PC-3 (cell line): ENCODE results near the gene DRD2. TPM values are rescaled to one million over a fixed set of nuclear protein-coding genes. Genes with fewer than 3 reads are reported as not detected.

Experiments used
- ATAC-seq: fragments of 200-7000 bp; cut with Tn5 transposase; 2 replicates; pipeline ENCODE4 v1.9.1; 2020; ENCODE audit warnings: mild to moderate bottlenecking, moderate library complexity
- BruUV-seq: library from RNA; stranded (reverse); fragments of 400-500 nt; replicated peaks from 2 replicates; lab custom pipeline; 2021; lab: Mats Ljungman, UMichigan
- CTCF ChIA-PET: fragments of 300-600 bp; sonication (Branson Sonifier 250); formaldehyde crosslinking; loops from one replicate; lab custom pipeline; 2022; ENCODE audit warnings: antibody characterized with exemption; lab: Charles Lee
- POLR2A ChIA-PET: fragments of 300-600 bp; sonication (Branson Sonifier 250); formaldehyde crosslinking; loops from one replicate; lab custom pipeline; 2022; ENCODE audit warnings: antibody characterized with exemption; ENCODE audit not compliant: unreplicated experiment; lab: Charles Lee
- DNase-seq: peaks from one replicate; pipeline ENCODE4 v3.0.0-alpha.2; 2015
- H2AFZ ChIP-seq: fragments of 300-600 bp; sonication (generic); 2 replicates; pipeline ENCODE4 v1.6.0; 2016; ENCODE audit warnings: antibody characterized with exemption, low read length
- H3F3A ChIP-seq: fragments of 300-600 bp; sonication (generic); one replicate; pipeline ENCODE4 v1.6.0; 2017; ENCODE audit warnings: antibody characterized with exemption, low read length, control low read depth, mild to moderate bottlenecking; ENCODE audit not compliant: unreplicated experiment
- H3K27ac ChIP-seq: fragments of 300-600 bp; sonication (generic); 2 replicates; pipeline ENCODE4 v1.5.1; 2016; ENCODE audit warnings: mild to moderate bottlenecking, low read length
- H3K27me3 ChIP-seq: fragments of 300-600 bp; sonication (generic); 2 replicates; pipeline ENCODE4 v1.6.1; 2016; ENCODE audit warnings: low read length, mixed read lengths
- H3K36me3 ChIP-seq: fragments of 300-600 bp; sonication (generic); 2 replicates; pipeline ENCODE4 v1.6.1; 2016; ENCODE audit warnings: low read depth, mixed run types, low read length, mixed read lengths
- H3K4me1 ChIP-seq: fragments of 300-600 bp; sonication (generic); 2 replicates; pipeline ENCODE4 v1.5.1; 2016; ENCODE audit warnings: low read length; ENCODE audit not compliant: insufficient read depth
- H3K4me2 ChIP-seq: fragments of 300-600 bp; sonication (generic); 2 replicates; pipeline ENCODE4 v1.6.0; 2016; ENCODE audit warnings: low read length
- H3K4me3 ChIP-seq: fragments of 300-600 bp; sonication (generic); 2 replicates; pipeline ENCODE4 v1.5.1; 2016; ENCODE audit warnings: mild to moderate bottlenecking, low read length, mixed read lengths
- H3K79me2 ChIP-seq: fragments of 300-600 bp; sonication (generic); 2 replicates; pipeline ENCODE4 v1.6.1; 2017; ENCODE audit warnings: low read length, mixed read lengths
- H3K9ac ChIP-seq: fragments of 300-600 bp; sonication (generic); 2 replicates; pipeline ENCODE4 v1.6.0; 2016; ENCODE audit warnings: mild to moderate bottlenecking, low read length
- H3K9me2 ChIP-seq: fragments of 300-600 bp; sonication (generic); replicated peaks from 2 replicates; pipeline ENCODE4 v1.6.1; 2016; ENCODE audit warnings: mixed run types, low read length, mixed read lengths
- H3K9me3 ChIP-seq: fragments of 300-600 bp; sonication (generic); 2 replicates; pipeline ENCODE4 v1.6.1; 2016; ENCODE audit warnings: low read length, mixed read lengths
- H4K20me1 ChIP-seq: fragments of 300-600 bp; sonication (generic); 2 replicates; pipeline ENCODE4 v1.6.1; 2016; ENCODE audit warnings: low read length, mixed read lengths
- EZH2 ChIP-seq: fragments of 300-600 bp; sonication (generic); IDR thresholded peaks from one replicate; pipeline ENCODE4 v1.6.1; 2017; ENCODE audit warnings: antibody characterized with exemption, mild to moderate bottlenecking, low read length; ENCODE audit not compliant: unreplicated experiment
- EZH2phosphoT487 ChIP-seq: fragments of 300-600 bp; sonication (generic); IDR thresholded peaks from 2 replicates; pipeline ENCODE4 v1.6.1; 2018; ENCODE audit warnings: mild to moderate bottlenecking, antibody characterized with exemption, low read length, borderline replicate concordance
- intact Hi-C: fragments of 100-400 bp; cut with micrococcal nuclease; formaldehyde crosslinking; loops from 2 replicates; pipeline ENCODE4 v1.9.0; 2023
- total RNA-seq: library from RNA; depleted of rRNA; stranded (reverse); fragments of >200 nt; gene quantifications from 2 replicates; pipeline ENCODE4 v1.2.3, GENCODE V29; 2014
- TF ChIP-seq, protein P1 (sequence below): fragments of 300-600 bp; sonication (generic); conservative IDR thresholded peaks from 2 replicates; pipeline ENCODE4 v1.5.1; 2017; ENCODE audit warnings: antibody characterized with exemption, low read depth, mild to moderate bottlenecking, low read length

The DRD2 gene
- total RNA-seq, 1 experiment from 2014 or later: not detected

DNA sequence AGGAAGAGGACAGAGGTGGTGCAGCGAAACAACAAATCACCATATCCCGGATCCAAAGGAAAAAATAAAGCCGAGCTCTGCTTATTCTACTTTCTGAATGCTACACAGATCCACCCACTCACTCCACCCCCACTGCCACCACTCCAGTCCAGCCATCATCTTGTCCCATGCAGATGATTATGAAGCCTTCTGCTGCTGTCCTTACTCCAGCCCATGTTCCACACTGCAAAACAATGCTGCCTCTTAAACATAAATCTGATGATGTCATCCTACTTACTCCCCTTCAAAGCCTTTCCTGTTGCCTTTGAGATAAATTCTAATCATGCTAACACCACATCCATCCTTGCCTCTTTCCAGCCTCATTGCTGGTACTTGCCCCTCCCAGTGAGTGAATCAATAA, 6.5 kb upstream of the DRD2 start:
- BruUV-seq: no TSS peak
- TF ChIP-seq, protein P1, sequence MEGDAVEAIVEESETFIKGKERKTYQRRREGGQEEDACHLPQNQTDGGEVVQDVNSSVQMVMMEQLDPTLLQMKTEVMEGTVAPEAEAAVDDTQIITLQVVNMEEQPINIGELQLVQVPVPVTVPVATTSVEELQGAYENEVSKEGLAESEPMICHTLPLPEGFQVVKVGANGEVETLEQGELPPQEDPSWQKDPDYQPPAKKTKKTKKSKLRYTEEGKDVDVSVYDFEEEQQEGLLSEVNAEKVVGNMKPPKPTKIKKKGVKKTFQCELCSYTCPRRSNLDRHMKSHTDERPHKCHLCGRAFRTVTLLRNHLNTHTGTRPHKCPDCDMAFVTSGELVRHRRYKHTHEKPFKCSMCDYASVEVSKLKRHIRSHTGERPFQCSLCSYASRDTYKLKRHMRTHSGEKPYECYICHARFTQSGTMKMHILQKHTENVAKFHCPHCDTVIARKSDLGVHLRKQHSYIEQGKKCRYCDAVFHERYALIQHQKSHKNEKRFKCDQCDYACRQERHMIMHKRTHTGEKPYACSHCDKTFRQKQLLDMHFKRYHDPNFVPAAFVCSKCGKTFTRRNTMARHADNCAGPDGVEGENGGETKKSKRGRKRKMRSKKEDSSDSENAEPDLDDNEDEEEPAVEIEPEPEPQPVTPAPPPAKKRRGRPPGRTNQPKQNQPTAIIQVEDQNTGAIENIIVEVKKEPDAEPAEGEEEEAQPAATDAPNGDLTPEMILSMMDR: no peak
- TF ChIP-seq EZH2 (no peak), EZH2phosphoT487 (no peak)
- ChIA-PET CTCF (no interaction called here), POLR2A (no interaction called here)
- Histone ChIP-seq H2AFZ (no peak overlapping the region), H3K9ac (no peak overlapping the region), H3K27me3 (peaks cover 57% of the 10 kb centered on the region), H3K4me1 (no peaks in the 10 kb centered on the region), H3F3A (no peaks in the 10 kb centered on the region), H3K4me3 (no peak overlapping the region), H3K4me2 (no peak overlapping the region), H3K9me3 (no peaks in the 10 kb centered on the region), H4K20me1 (no peaks in the 10 kb centered on the region), H3K27ac (no peak overlapping the region), H3K9me2 (no peaks in the 10 kb centered on the region), H3K79me2 (no peaks in the 10 kb centered on the region), H3K36me3 (no peaks in the 10 kb centered on the region)
- ATAC-seq (no peak), DNase-seq (no peak)
- intact Hi-C loops: no loop called here

DNA sequence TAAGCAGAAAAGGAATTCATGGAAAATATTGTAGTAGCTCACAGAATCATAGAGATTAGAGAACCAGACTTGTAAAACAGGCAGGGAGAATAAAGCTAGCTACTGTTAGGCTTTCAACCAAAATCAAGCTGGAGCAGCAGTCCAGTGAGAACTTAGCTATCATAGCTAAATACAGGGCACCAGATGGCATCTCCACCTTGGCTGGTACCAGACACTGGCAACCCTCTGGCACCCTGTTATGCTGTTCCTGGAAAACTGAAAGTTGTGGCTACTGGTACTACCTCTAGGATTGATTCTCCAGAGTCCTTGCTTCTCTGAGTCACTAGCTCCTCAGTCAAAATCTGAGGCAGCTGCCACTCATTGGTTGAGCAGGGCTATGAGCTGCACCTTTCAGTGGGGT, 6.0 kb upstream of the DRD2 start:
- H3K9ac ChIP-seq: no peak overlapping the region
- H4K20me1 ChIP-seq: no peaks in the 10 kb centered on the region
- no peaks in the 10 kb centered on the region for H3K9me3 ChIP-seq
- no peak overlapping the region for H2AFZ ChIP-seq
- DNase-seq: no peak
- H3F3A ChIP-seq: no peaks in the 10 kb centered on the region
- no peak overlapping the region for H3K4me2 ChIP-seq
- no peaks in the 10 kb centered on the region for H3K4me1 ChIP-seq
- POLR2A ChIA-PET: no interaction called here
- BruUV-seq: no TSS peak
- ATAC-seq: no peak
- H3K27me3 ChIP-seq: peaks cover 62% of the 10 kb centered on the region
- intact Hi-C loops: no loop called here
- CTCF ChIA-PET: no interaction called here
- TF ChIP-seq, protein P1: no peak
- TF ChIP-seq EZH2phosphoT487 (no peak), EZH2 (no peak)
- no peaks in the 10 kb centered on the region for H3K9me2 ChIP-seq
- no peaks in the 10 kb centered on the region for H3K79me2 ChIP-seq
- H3K27ac ChIP-seq: no peak overlapping the region
- no peak overlapping the region for H3K4me3 ChIP-seq
- H3K36me3 ChIP-seq: no peaks in the 10 kb centered on the region

DNA sequence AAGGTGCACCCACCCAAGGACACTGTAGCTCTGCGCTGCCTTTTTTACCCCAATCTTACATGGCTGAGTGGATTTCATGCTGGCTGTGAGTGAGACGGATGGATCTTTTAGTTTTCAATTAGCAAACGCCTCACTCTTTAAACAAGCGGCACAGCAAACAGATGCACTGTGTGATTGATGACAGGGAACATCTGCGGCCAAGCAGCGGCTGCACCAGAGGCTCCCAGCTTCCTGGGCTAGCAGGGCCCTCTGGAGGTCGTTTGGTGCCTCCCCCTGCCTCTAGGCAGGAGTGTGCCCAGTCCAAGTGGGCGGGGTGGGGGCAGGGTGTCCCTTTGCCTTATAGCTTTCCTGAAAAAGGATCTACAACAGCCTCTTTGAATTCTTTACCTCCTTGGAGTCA, 2.1 kb upstream of the DRD2 start:
- no peaks in the 10 kb centered on the region for H3K9me3 ChIP-seq
- DNase-seq (no peak), ATAC-seq (no peak)
- POLR2A ChIA-PET: no interaction called here
- no TSS peak for BruUV-seq
- H3K36me3 ChIP-seq: no peaks in the 10 kb centered on the region
- H3K27me3 ChIP-seq: peaks cover 87% of the 10 kb centered on the region
- intact Hi-C loops: no loop called here
- H3K4me3 ChIP-seq: no peak overlapping the region
- H3K9me2 ChIP-seq: no peaks in the 10 kb centered on the region
- H2AFZ ChIP-seq: no peak overlapping the region
- H3K4me1 ChIP-seq: peaks cover 4% of the 10 kb centered on the region; the same call in 1 of the 2 replicates
- no peak overlapping the region for H3K27ac ChIP-seq
- CTCF ChIA-PET: no interaction called here
- H4K20me1 ChIP-seq: no peaks in the 10 kb centered on the region
- no peak overlapping the region for H3K9ac ChIP-seq
- H3K79me2 ChIP-seq: no peaks in the 10 kb centered on the region
- H3K4me2 ChIP-seq: no peak overlapping the region
- no peaks in the 10 kb centered on the region for H3F3A ChIP-seq
- TF ChIP-seq EZH2: no peak
- TF ChIP-seq, protein P1: peak; percentile 24; the same call in 1 of the 2 replicates
- no peak for TF ChIP-seq EZH2phosphoT487
